ENCODE data around the gene RMC1.

The RMC1 gene

DNA sequence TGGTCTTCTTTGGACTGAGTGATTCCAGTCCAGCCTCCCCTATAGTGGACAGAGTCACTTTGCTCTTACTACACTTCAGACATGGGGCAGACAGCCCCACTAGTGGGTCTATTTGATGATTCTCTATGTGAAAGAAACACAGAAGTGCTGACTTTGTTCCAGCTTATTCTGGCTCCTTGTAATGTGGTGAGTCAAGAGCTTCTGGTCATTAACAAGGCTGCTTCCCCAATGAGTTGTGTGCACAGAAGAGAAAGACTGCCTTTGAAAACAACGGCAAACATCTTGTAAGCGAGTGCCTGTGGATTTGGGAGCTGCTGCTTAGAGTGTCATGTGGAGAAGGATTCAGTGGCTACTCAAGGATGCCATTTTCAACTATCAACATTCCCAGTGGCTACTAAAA lies 39.1 kb downstream of the RMC1 start:
- Histone ChIP-seq H3K27me3 (replicated peaks) (no peaks in the 10 kb centered on the region), H3K4me3 (ENCODE audit: low read depth, low read length) (no peak overlapping the region), H3K36me3 (replicated peaks) (peaks cover 47% of the 10 kb centered on the region), H3K27ac (no peak overlapping the region)
- in situ Hi-C loops (cut with HindIII; ENCODE audit: low pct_ligation_motif_present, low sequenced_read_pairs): no loop called here
- TF ChIP-seq, protein P1, sequence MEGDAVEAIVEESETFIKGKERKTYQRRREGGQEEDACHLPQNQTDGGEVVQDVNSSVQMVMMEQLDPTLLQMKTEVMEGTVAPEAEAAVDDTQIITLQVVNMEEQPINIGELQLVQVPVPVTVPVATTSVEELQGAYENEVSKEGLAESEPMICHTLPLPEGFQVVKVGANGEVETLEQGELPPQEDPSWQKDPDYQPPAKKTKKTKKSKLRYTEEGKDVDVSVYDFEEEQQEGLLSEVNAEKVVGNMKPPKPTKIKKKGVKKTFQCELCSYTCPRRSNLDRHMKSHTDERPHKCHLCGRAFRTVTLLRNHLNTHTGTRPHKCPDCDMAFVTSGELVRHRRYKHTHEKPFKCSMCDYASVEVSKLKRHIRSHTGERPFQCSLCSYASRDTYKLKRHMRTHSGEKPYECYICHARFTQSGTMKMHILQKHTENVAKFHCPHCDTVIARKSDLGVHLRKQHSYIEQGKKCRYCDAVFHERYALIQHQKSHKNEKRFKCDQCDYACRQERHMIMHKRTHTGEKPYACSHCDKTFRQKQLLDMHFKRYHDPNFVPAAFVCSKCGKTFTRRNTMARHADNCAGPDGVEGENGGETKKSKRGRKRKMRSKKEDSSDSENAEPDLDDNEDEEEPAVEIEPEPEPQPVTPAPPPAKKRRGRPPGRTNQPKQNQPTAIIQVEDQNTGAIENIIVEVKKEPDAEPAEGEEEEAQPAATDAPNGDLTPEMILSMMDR (IDR thresholded peaks at IDR 0.05; ENCODE audit: low read depth, low read length, missing control alignments): no peak
- DNase-seq: no peak

DNA sequence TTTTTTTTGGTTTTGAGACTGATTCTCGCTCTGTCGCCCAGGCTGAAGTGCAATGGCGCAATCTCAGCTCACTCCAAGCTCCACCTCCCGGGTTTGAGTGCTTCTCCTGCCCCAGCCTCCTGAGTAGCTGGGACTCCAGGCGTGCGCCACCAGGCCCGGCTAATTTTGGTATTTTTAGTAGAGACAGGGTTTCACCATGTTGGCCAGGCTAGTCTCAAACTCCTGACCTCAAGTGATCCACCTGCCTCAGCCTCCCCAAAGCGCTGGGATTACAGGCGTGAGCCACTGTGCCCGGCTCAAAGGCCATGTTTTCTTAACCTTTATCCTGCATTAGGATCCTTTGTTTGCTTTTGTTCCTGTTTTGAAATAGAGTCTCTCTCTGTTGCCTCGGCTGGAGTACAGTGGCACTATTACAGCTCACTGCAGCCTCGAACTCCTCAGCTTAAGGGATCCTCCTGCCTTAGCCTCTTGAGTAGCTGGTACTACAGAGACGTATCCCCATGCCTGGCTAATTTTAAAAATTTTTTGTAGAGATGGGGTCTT lies 42.0 kb downstream of the RMC1 start:
- H3K36me3 ChIP-seq (replicated peaks): peaks cover 34% of the 10 kb centered on the region
- no peak overlapping the region for H3K4me3 ChIP-seq (ENCODE audit: low read depth, low read length)
- DNase-seq: no peak
- TF ChIP-seq, protein P1 (IDR thresholded peaks at IDR 0.05; ENCODE audit: low read depth, low read length, missing control alignments): no peak
- H3K27ac ChIP-seq: no peak overlapping the region
- H3K27me3 ChIP-seq (replicated peaks): no peaks in the 10 kb centered on the region
- in situ Hi-C loops (cut with HindIII; ENCODE audit: low pct_ligation_motif_present, low sequenced_read_pairs): no loop called here

DNA sequence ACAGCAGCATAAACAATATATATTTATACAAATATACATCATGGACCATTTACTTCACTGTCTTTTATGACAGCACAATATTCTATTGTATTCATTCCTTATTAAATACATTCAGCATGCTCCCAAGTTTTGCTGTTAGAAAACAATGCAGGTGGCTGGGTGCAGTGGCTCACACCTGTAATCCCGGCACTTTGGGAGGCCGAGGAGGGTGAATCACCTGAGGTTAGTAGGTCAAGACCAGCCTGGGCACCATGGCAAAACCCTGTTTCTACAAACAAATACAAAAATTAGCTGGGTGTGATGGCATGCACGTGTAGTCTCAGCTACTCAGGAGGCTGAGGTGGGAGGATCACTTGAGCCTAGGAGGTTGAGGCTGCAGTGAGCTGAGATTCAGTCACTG lies 44.0 kb downstream of the RMC1 start:
- Histone ChIP-seq H3K36me3 (replicated peaks) (peaks cover 39% of the 10 kb centered on the region), H3K27ac (no peak overlapping the region), H3K4me3 (ENCODE audit: low read depth, low read length) (no peak overlapping the region), H3K27me3 (replicated peaks) (no peaks in the 10 kb centered on the region)
- TF ChIP-seq, protein P1 (IDR thresholded peaks at IDR 0.05; ENCODE audit: low read depth, low read length, missing control alignments): no peak
- DNase-seq: no peak
- in situ Hi-C loops (cut with HindIII; ENCODE audit: low pct_ligation_motif_present, low sequenced_read_pairs): no loop called here

DNA sequence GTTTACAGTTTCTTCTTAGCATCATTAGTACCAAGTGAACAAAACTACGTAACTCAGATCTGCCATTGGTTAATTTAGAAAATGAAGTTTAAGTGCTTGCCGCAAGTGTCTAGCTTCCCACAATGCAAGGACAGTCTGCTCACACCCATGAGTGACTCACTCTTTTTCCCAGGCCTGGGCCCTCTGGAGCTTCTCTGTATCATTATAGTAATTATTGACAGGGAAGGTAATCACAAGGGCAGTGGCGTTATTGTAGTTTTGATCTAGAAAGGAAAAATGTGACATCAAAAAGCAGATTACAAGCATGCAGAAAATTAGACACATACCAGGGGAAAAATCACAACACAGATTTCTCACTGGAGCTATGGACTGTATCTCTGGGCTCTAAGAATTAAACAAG lies 44.5 kb downstream of the RMC1 start:
- Histone ChIP-seq H3K27ac (no peak overlapping the region), H3K4me3 (ENCODE audit: low read depth, low read length) (no peak overlapping the region), H3K36me3 (replicated peaks) (peaks cover 39% of the 10 kb centered on the region), H3K27me3 (replicated peaks) (no peaks in the 10 kb centered on the region)
- DNase-seq: peak; percentile 31
- TF ChIP-seq, protein P1 (IDR thresholded peaks at IDR 0.05; ENCODE audit: low read depth, low read length, missing control alignments): no peak
- in situ Hi-C loops (cut with HindIII; ENCODE audit: low pct_ligation_motif_present, low sequenced_read_pairs): no loop called here

- H3K27ac ChIP-seq: no peak overlapping the region
- TF ChIP-seq, protein P1 (IDR thresholded peaks at IDR 0.05; ENCODE audit: low read depth, low read length, missing control alignments): no peak
- no peak for DNase-seq
- no peak overlapping the region for H3K4me3 ChIP-seq (ENCODE audit: low read depth, low read length)
- H3K27me3 ChIP-seq (replicated peaks): no peaks in the 10 kb centered on the region
- H3K36me3 ChIP-seq (replicated peaks): peaks cover 40% of the 10 kb centered on the region
- in situ Hi-C loops (cut with HindIII; ENCODE audit: low pct_ligation_motif_present, low sequenced_read_pairs): no loop called here
These were observed 45.0 kb downstream of the RMC1 start for GRCh38 chr18:23548275-23548674.

DNA sequence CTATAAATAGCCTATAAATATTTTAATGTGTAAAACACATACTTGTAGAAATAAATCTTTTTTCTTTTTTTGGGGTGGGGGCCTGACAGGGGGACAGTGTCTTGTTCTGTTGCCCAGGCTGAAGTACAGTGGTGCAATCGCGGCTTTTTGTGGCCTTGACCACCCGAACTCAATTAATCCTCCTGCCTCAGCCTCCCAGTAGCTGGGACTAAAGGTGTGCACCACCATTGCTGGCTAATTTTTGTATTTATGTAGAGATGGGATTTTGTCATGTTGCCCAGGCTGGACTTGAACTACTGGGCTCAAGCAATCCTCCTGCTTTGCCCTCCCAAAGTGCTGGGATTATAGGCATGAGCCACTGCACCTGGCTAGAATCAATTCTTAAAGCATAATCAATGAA lies 45.4 kb downstream of the RMC1 start:
- DNase-seq: no peak
- no peak overlapping the region for H3K27ac ChIP-seq
- H3K4me3 ChIP-seq (ENCODE audit: low read depth, low read length): no peak overlapping the region
- H3K36me3 ChIP-seq (replicated peaks): peaks cover 41% of the 10 kb centered on the region
- no peaks in the 10 kb centered on the region for H3K27me3 ChIP-seq (replicated peaks)
- TF ChIP-seq, protein P1 (IDR thresholded peaks at IDR 0.05; ENCODE audit: low read depth, low read length, missing control alignments): no peak
- in situ Hi-C loops (cut with HindIII; ENCODE audit: low pct_ligation_motif_present, low sequenced_read_pairs): no loop called here
